Measurements from ENCODE around the gene GPR176. TPM values are rescaled to one million over a fixed set of nuclear protein-coding genes. Genes with fewer than 3 reads are reported as not detected.

The GPR176 gene
- total RNA-seq, 4 donors from 2014 or later: 4.3 to 15.0 (median 7.9) TPM

DNA sequence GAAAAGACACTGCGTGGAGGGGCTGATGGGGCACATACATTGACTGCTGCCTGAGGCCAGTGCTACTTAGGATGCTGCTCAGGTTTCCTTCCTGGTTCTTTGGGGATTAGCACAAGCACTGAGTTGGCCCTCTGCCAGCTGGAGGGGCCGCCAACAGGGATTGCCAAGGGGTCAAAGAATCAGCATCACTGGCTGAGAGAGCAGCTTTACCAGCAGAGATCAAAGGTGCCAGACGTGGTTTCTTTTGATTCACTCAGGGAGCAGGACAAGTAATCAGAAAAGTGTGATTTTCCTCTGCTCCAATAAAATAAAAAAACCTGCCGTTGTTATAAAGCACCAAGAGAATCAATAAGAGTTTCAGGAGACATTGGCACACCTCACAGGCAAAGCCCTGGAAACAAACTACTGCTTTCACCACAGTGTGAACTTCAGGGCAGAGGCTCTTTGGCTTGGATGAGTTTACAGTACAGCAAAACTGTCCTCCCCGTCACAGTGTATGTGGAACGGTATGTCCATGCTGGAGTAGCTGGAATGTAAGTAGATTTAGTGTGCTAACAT is 91.6 kb downstream of the GPR176 start:
- Histone ChIP-seq H3K4me3 (replicated peaks in 1 of 3) (no peak overlapping the region), H3K27ac (no peak overlapping the region), H3K4me1 (no peaks in the 10 kb centered on the region), H3K9me3 (no peaks in the 10 kb centered on the region), H3K36me3 (no peaks in the 10 kb centered on the region), H3K27me3 (no peaks in the 10 kb centered on the region)
- DNase-seq: no peak
- intact Hi-C loops (cut with DNase I): no loop called here
- TF ChIP-seq CTCF (IDR thresholded peaks at IDR 0.05) (no peak), POLR2A (IDR thresholded peaks at IDR 0.05) (no peak)
- WGBS, 2 donors: 54 to 58% methylated on average over 6 of the region's 6 CpGs

- H3K9me3 ChIP-seq: no peaks in the 10 kb centered on the region
- intact Hi-C loops (cut with DNase I): no loop called here
- no peak overlapping the region for H3K27ac ChIP-seq
- H3K4me3 ChIP-seq (replicated peaks in 1 of 3): no peak overlapping the region
- 94 to 98% methylated on average over 2 of the region's 2 CpGs for WGBS, 2 donors
- DNase-seq: no peak
- H3K36me3 ChIP-seq: no peaks in the 10 kb centered on the region
- no peaks in the 10 kb centered on the region for H3K27me3 ChIP-seq
- no peak for TF ChIP-seq CTCF (IDR thresholded peaks at IDR 0.05)
- H3K4me1 ChIP-seq: no peaks in the 10 kb centered on the region
Observed at GRCh38 chr15:39826975-39827374, 93.1 kb downstream of the GPR176 start.

GRCh38 chr15:39823634-39824033 is 96.4 kb downstream of the GPR176 start:
- TF ChIP-seq CTCF (IDR thresholded peaks at IDR 0.05) (no peak), POLR2A (IDR thresholded peaks at IDR 0.05) (no peak)
- no peak for DNase-seq
- intact Hi-C loops (cut with DNase I): no loop called here
- no peak overlapping the region for H3K27ac ChIP-seq
- H3K9me3 ChIP-seq: no peaks in the 10 kb centered on the region
- H3K4me1 ChIP-seq: no peaks in the 10 kb centered on the region
- 80 to 95% methylated on average over 2 of the region's 2 CpGs for WGBS, 2 donors
- no peaks in the 10 kb centered on the region for H3K36me3 ChIP-seq
- H3K27me3 ChIP-seq: no peaks in the 10 kb centered on the region
- H3K4me3 ChIP-seq (replicated peaks in 1 of 3): no peak overlapping the region

GRCh38 chr15:39820050-39820602 is 99.9 kb downstream of the GPR176 start:
- DNase-seq: no peak
- H3K4me1 ChIP-seq: no peaks in the 10 kb centered on the region
- no peaks in the 10 kb centered on the region for H3K36me3 ChIP-seq
- 50 to 64% methylated on average over 3 of the region's 3 CpGs for WGBS, 2 donors
- no peak overlapping the region for H3K27ac ChIP-seq
- no peaks in the 10 kb centered on the region for H3K27me3 ChIP-seq
- TF ChIP-seq CTCF (IDR thresholded peaks at IDR 0.05) (no peak), POLR2A (IDR thresholded peaks at IDR 0.05) (no peak)
- H3K9me3 ChIP-seq: no peaks in the 10 kb centered on the region
- intact Hi-C loops (cut with DNase I): no loop called here
- H3K4me3 ChIP-seq (replicated peaks in 1 of 3): no peak overlapping the region

DNA sequence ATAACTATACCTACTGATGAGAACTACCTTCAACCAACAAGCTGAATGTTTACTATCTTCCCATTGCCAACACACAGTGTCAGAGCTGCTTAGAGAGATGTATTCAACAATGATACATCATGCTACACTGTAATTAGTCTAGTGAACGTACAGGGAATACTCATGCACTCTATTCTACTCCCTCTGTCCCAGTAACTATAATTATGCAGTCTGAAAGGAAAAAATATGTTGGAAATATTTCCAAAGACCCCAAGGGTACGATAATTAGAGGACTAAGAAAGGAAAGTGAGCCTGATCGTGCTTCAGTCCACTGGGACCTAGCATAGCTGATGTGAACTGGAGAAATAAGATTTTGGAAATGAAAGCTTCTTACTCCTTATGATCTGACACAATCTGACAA is 100.5 kb downstream of the GPR176 start:
- Histone ChIP-seq H3K36me3 (no peaks in the 10 kb centered on the region), H3K9me3 (no peaks in the 10 kb centered on the region), H3K4me1 (no peaks in the 10 kb centered on the region), H3K4me3 (replicated peaks in 1 of 3) (no peak overlapping the region), H3K27me3 (no peaks in the 10 kb centered on the region), H3K27ac (no peak overlapping the region)
- TF ChIP-seq CTCF (IDR thresholded peaks at IDR 0.05): no peak
- no peak for TF ChIP-seq POLR2A (IDR thresholded peaks at IDR 0.05)
- WGBS, 2 donors: 79% methylated on average over 3 of the region's 3 CpGs
- DNase-seq: no peak
- intact Hi-C loops (cut with DNase I): no loop called here

All from thyroid gland (tissue), 4 donors.